Measurements from ENCODE around the gene BPGM.

- TF ChIP-seq CTCF (IDR thresholded peaks at IDR 0.05) (no peak), EZH2phosphoT487 (IDR thresholded peaks at IDR 0.05) (no peak)
Observed at GRCh38 chr7:134692344-134692705, 45.7 kb downstream of the BPGM start.
